T-helper 1 cell treated with Interleukin-12 subunit alpha and Interleukin-12 subunit beta and Interleukin-4 antibody, amounts not matched to agents 30 ng/mL and 1 ng/mL, for 36 hours (primary cell): ENCODE results near the gene SPATA32. TPM values are rescaled to one million over a fixed set of nuclear protein-coding genes. Genes with fewer than 3 reads are reported as not detected.

Experiments
- intact Hi-C: fragments of 100-400 bp; cut with micrococcal nuclease; formaldehyde crosslinking; loops from one replicate; pipeline ENCODE4 v1.15.1; 2024
- total RNA-seq: library from RNA; stranded (reverse); gene quantifications from 2 replicates; pipeline ENCODE4 v1.2.3, GENCODE V29; 2022

SPATA32 gene
- total RNA-seq, 1 donor from 2014 or later: 0.37 TPM

GRCh38 chr17:45294506-45294905, 32.6 kb upstream of the SPATA32 start:
- intact Hi-C loops: no loop called here

- intact Hi-C loops: no loop called here
These were observed 31.7 kb upstream of the SPATA32 start for GRCh38 chr17:45293413-45294211.

- intact Hi-C loops: no loop called here
These were observed 31.0 kb upstream of the SPATA32 start for GRCh38 chr17:45292696-45293412.

GRCh38 chr17:45291171-45291805, 29.4 kb upstream of the SPATA32 start:
- intact Hi-C loops: no loop called here

- intact Hi-C loops: no loop called here
These were observed 28.4 kb upstream of the SPATA32 start for GRCh38 chr17:45290269-45290765.

- intact Hi-C loops: no loop called here
These were observed 27.7 kb upstream of the SPATA32 start for GRCh38 chr17:45289301-45290268.

GRCh38 chr17:45288825-45289224, 26.9 kb upstream of the SPATA32 start:
- intact Hi-C loops: no loop called here

- intact Hi-C loops: no loop called here
These were observed 25.9 kb upstream of the SPATA32 start for GRCh38 chr17:45287526-45288500.

- intact Hi-C loops: no loop called here
These were observed 24.4 kb upstream of the SPATA32 start for GRCh38 chr17:45286286-45286685.

- intact Hi-C loops: no loop called here
These were observed 22.6 kb upstream of the SPATA32 start for GRCh38 chr17:45284176-45285140.

- intact Hi-C loops: no loop called here
These were observed 21.8 kb upstream of the SPATA32 start for GRCh38 chr17:45283711-45284110.

GRCh38 chr17:45282683-45283644, 21.1 kb upstream of the SPATA32 start:
- intact Hi-C loops: no loop called here

GRCh38 chr17:45279898-45280297, 18.0 kb upstream of the SPATA32 start:
- intact Hi-C loops: no loop called here

GRCh38 chr17:45277992-45278391, 16.1 kb upstream of the SPATA32 start:
- intact Hi-C loops: loop anchor here (1.0 kb wide), 5 partner anchors 31 to 107 kb away; partner anchors contain the start of gene MAP3K14

- intact Hi-C loops: loop anchor here (1.0 kb wide), 5 partner anchors 30 to 108 kb away; partner anchors contain the start of gene MAP3K14
These were observed 15.4 kb upstream of the SPATA32 start for GRCh38 chr17:45277216-45277849.

- intact Hi-C loops: no loop called here
These were observed 14.1 kb upstream of the SPATA32 start for GRCh38 chr17:45276031-45276430.

GRCh38 chr17:45274033-45274432, 12.1 kb upstream of the SPATA32 start:
- intact Hi-C loops: no loop called here
